Measurements from ENCODE around the gene LRRC15.

The LRRC15 gene

GRCh38 chr3:194382892-194383223 lies 13.3 kb upstream of the LRRC15 start:
- no peak overlapping the region for H2AFZ ChIP-seq (ENCODE audit: low read length)

GRCh38 chr3:194382196-194382891 lies 12.8 kb upstream of the LRRC15 start:
- Histone ChIP-seq H3K4me2 (ENCODE audit: low read length) (no peak overlapping the region), H3K27me3 (ENCODE audit: insufficient read depth, low read length) (peaks cover 9% of the 10 kb centered on the region), H3K36me3 (ENCODE audit: insufficient read depth, low read length) (no peaks in the 10 kb centered on the region), H4K20me1 (ENCODE audit: insufficient read depth, low read length) (no peaks in the 10 kb centered on the region), H3K9ac (ENCODE audit: low read length) (no peak overlapping the region), H3F3A (ENCODE audit: insufficient read depth, low read length) (no peaks in the 10 kb centered on the region), H3K4me3 (ENCODE audit: low read depth, low read length, poor library complexity, severe bottlenecking) (no peak overlapping the region), H3K9me3 (ENCODE audit: low read length) (no peaks in the 10 kb centered on the region), H3K27ac (ENCODE audit: low read depth, low read length, poor library complexity, severe bottlenecking) (no peak overlapping the region), H3K9me2 (ENCODE audit: low read depth, low read length) (no peaks in the 10 kb centered on the region), H3K4me1 (ENCODE audit: insufficient read depth, low read length, severe bottlenecking) (no peaks in the 10 kb centered on the region), H2AFZ (ENCODE audit: low read length) (no peak overlapping the region), H3K79me2 (ENCODE audit: insufficient read depth, low read length) (no peaks in the 10 kb centered on the region)
- TF ChIP-seq CTCF (IDR thresholded peaks at IDR 0.05; ENCODE audit: low read length), result no peak
- TF ChIP-seq EZH2 (IDR thresholded peaks at IDR 0.05; ENCODE audit: borderline replicate concordance, low read length), result no peak

More at GRCh38 chr3:194382892-194383223, 13.3 kb upstream of the LRRC15 start:
- H3K9ac ChIP-seq (ENCODE audit: low read length), result no peak overlapping the region
- H3K9me3 ChIP-seq (ENCODE audit: low read length), result no peaks in the 10 kb centered on the region
- TF ChIP-seq CTCF (IDR thresholded peaks at IDR 0.05; ENCODE audit: low read length) (no peak), EZH2 (IDR thresholded peaks at IDR 0.05; ENCODE audit: borderline replicate concordance, low read length) (no peak)
- no peak overlapping the region for H3K27ac ChIP-seq (ENCODE audit: low read depth, low read length, poor library complexity, severe bottlenecking)
- H4K20me1 ChIP-seq (ENCODE audit: insufficient read depth, low read length), result no peaks in the 10 kb centered on the region
- H3K27me3 ChIP-seq (ENCODE audit: insufficient read depth, low read length), result peaks cover 9% of the 10 kb centered on the region
- no peak overlapping the region for H3K4me2 ChIP-seq (ENCODE audit: low read length)
- H3K36me3 ChIP-seq (ENCODE audit: insufficient read depth, low read length), result no peaks in the 10 kb centered on the region
- H3K79me2 ChIP-seq (ENCODE audit: insufficient read depth, low read length), result no peaks in the 10 kb centered on the region
- H3K4me1 ChIP-seq (ENCODE audit: insufficient read depth, low read length, severe bottlenecking), result no peaks in the 10 kb centered on the region
- no peaks in the 10 kb centered on the region for H3K9me2 ChIP-seq (ENCODE audit: low read depth, low read length)
- H3K4me3 ChIP-seq (ENCODE audit: low read depth, low read length, poor library complexity, severe bottlenecking), result no peak overlapping the region
- no peaks in the 10 kb centered on the region for H3F3A ChIP-seq (ENCODE audit: insufficient read depth, low read length)

- peaks cover 9% of the 10 kb centered on the region for H3K27me3 ChIP-seq (ENCODE audit: insufficient read depth, low read length)
- no peak for TF ChIP-seq CTCF (IDR thresholded peaks at IDR 0.05; ENCODE audit: low read length)
- TF ChIP-seq EZH2 (IDR thresholded peaks at IDR 0.05; ENCODE audit: borderline replicate concordance, low read length), result no peak
- H3K79me2 ChIP-seq (ENCODE audit: insufficient read depth, low read length), result no peaks in the 10 kb centered on the region
- H3K9ac ChIP-seq (ENCODE audit: low read length), result no peak overlapping the region
- H2AFZ ChIP-seq (ENCODE audit: low read length), result no peak overlapping the region
- no peaks in the 10 kb centered on the region for H3F3A ChIP-seq (ENCODE audit: insufficient read depth, low read length)
- H3K9me2 ChIP-seq (ENCODE audit: low read depth, low read length), result no peaks in the 10 kb centered on the region
- no peaks in the 10 kb centered on the region for H3K4me1 ChIP-seq (ENCODE audit: insufficient read depth, low read length, severe bottlenecking)
- no peaks in the 10 kb centered on the region for H3K36me3 ChIP-seq (ENCODE audit: insufficient read depth, low read length)
- H3K27ac ChIP-seq (ENCODE audit: low read depth, low read length, poor library complexity, severe bottlenecking), result no peak overlapping the region
- H3K4me3 ChIP-seq (ENCODE audit: low read depth, low read length, poor library complexity, severe bottlenecking), result no peak overlapping the region
- no peaks in the 10 kb centered on the region for H3K9me3 ChIP-seq (ENCODE audit: low read length)
- no peaks in the 10 kb centered on the region for H4K20me1 ChIP-seq (ENCODE audit: insufficient read depth, low read length)
- no peak overlapping the region for H3K4me2 ChIP-seq (ENCODE audit: low read length)
Measured at GRCh38 chr3:194381460-194381875, 11.9 kb upstream of the LRRC15 start.

Measured in OCI-LY1 (cell line).